Measurements from ENCODE around the gene SMAD3.

SMAD3 gene

GRCh38 chr15:67126551-67127330, 61.3 kb downstream of the SMAD3 start:
- TF ChIP-seq YY1 (tag by site-specific recombination; IDR thresholded peaks at IDR 0.05) (no peak), ZNF223 (tag by site-specific recombination; IDR thresholded peaks at IDR 0.05) (no peak), PRDM1 (tag by site-specific recombination; IDR thresholded peaks at IDR 0.05) (no peak), ZNF398 (tag by site-specific recombination; IDR thresholded peaks at IDR 0.05) (no peak), ZNF16 (tag by site-specific recombination; IDR thresholded peaks at IDR 0.05; ENCODE audit: low read depth) (no peak), GFI1B (tag by site-specific recombination; IDR thresholded peaks at IDR 0.05) (no peak), ZNF18 (tag by site-specific recombination; IDR thresholded peaks at IDR 0.05) (peak; percentile 46; the same call in 1 of the 2 replicates), ZNF571 (tag by site-specific recombination; IDR thresholded peaks at IDR 0.05) (no peak), ZFP3 (tag by site-specific recombination; IDR thresholded peaks at IDR 0.05; ENCODE audit: low read depth) (no peak)
- POLR2A ChIA-PET, result no interaction called here

GRCh38 chr15:67127331-67127664, 61.9 kb downstream of the SMAD3 start:
- Histone ChIP-seq H3K4me3 (ENCODE audit: low read depth, low read length) (no peak overlapping the region), H3K4me1 (ENCODE audit: control insufficient read depth, insufficient read depth, low read length) (peaks cover 15% of the 10 kb centered on the region), H3K9me3 (ENCODE audit: control insufficient read depth, insufficient read depth, low read depth, low read length) (no peaks in the 10 kb centered on the region), H3K27ac (ENCODE audit: extremely low read depth, low read depth, low read length) (no peak overlapping the region), H3K36me3 (ENCODE audit: control insufficient read depth in 2 of 2, insufficient read depth in 1 of 2, low read length in 2 of 2) (peaks cover 0 to 5% of the 10 kb centered on the region in 2 experiments; a peak in 1 of 3 replicates)
- ChIA-PET CTCF (no interaction called here), POLR2A (no interaction called here)
- no peak for TF ChIP-seq ZNF513 (tag by site-specific recombination; IDR thresholded peaks at IDR 0.05)
- no peak for TF ChIP-seq PRDM10 (tag by site-specific recombination; IDR thresholded peaks at IDR 0.05)
- TF ChIP-seq ZNF366 (tag by site-specific recombination; conservative IDR thresholded peaks at IDR 0.05), result no peak
- no peak for TF ChIP-seq BCL11B (tag by site-specific recombination; IDR thresholded peaks at IDR 0.05; ENCODE audit: low read depth)
- no peak for TF ChIP-seq ZNF670 (tag by site-specific recombination; IDR thresholded peaks at IDR 0.05; ENCODE audit: low read depth)
- no peak for TF ChIP-seq ZNF792 (tag by site-specific recombination; IDR thresholded peaks at IDR 0.05)
- no peak for TF ChIP-seq ZNF18 (tag by site-specific recombination; IDR thresholded peaks at IDR 0.05)
- no peak for TF ChIP-seq ZNF518A (tag by site-specific recombination; conservative IDR thresholded peaks at IDR 0.05; ENCODE audit: low read depth)

More at GRCh38 chr15:67126551-67127330, 61.3 kb downstream of the SMAD3 start:
- Histone ChIP-seq H3K36me3 (ENCODE audit: control insufficient read depth in 2 of 2, insufficient read depth in 1 of 2, low read length in 2 of 2) (peaks cover 0 to 5% of the 10 kb centered on the region in 2 experiments; a peak in 1 of 3 replicates), H3K9me3 (ENCODE audit: control insufficient read depth, insufficient read depth, low read depth, low read length) (no peaks in the 10 kb centered on the region), H3K4me1 (ENCODE audit: control insufficient read depth, insufficient read depth, low read length) (peaks cover 15% of the 10 kb centered on the region), H3K4me3 (ENCODE audit: low read depth, low read length) (no peak overlapping the region), H3K27ac (ENCODE audit: extremely low read depth, low read depth, low read length) (no peak overlapping the region)
- CTCF ChIA-PET, result no interaction called here
